GM19351 (cell line): ENCODE data around the gene GPC6.

ENCODE experiments used
- ATAC-seq: cut with Tn5 transposase; IDR thresholded peaks from one replicate; pipeline ENCODE4 v1.9.1; 2021; ENCODE audit warnings: mild to moderate bottlenecking, moderate library complexity; ENCODE audit not compliant: unreplicated experiment

The GPC6 gene

GRCh38 chr13:94218951-94219350 is 992.3 kb downstream of the GPC6 start:
- no peak for ATAC-seq

- no peak for ATAC-seq
Measured at GRCh38 chr13:94224670-94225069, 998.1 kb downstream of the GPC6 start.

DNA sequence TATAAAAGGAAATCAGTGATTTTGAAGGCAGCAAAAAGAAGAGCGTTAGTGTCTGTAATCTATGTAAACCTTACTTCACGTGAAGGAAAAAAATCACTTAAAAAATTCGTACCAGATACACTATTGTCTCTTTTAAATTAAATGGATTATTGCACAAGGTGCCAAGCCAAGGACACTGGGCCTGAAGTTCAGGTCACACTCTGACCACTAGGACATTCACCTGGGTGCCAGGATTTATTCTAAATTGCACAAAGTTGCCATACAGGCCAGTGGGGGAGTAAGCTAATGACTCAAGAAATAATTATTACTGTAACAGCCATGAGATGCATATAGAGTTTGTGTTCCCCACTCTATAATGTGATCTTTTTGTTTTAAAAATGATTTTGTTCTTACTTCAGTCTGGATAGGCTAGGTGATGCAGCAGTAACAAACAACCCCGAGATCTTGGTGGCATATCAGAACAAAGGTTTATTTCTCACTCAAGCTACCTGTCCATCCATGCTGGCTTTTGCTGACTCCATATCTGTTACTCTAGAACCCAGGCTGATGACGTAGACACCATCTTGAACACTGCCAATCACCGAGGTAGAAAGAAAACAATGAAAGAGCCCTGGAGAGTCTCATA is 1000.8 kb downstream of the GPC6 start:
- no peak for ATAC-seq

- no peak for ATAC-seq
Measured at GRCh38 chr13:94228763-94229162, 1002.2 kb downstream of the GPC6 start.

DNA sequence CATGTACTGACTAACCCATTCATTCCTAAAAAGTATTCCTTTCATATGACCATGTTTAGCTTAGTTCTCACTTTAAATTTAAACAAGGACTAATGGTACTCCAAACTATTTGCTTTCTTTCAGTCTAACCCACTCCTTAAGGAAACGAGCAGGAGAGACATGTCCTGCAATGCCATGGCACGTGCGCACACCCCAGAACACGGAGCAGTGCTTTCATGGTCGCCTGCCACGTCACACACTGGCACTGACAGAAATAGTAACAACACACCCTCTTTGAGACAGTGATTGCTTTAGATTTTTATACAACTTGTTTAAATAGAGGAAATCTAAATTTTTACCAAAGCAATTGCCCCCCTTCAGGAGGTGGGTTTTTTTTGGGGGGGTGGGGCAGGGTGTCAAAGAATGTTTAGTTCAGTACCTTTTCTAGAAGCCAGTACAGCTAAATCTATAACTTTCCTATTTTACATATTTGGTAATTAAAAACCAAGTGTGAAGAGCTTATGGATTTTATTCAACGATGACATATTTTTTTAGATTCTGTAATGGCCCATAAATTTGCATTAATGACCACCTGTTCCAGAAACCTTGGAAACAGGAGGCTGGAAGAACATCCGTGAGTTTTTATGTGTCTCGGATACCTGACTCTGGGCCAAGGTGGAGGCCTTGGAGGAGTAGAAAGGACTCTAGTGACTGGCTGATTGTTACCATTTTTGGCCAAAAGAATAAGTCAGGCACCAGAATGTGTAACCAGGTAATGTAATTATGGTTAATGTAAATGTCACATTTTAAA is 1005.7 kb downstream of the GPC6 start:
- ATAC-seq = no peak

DNA sequence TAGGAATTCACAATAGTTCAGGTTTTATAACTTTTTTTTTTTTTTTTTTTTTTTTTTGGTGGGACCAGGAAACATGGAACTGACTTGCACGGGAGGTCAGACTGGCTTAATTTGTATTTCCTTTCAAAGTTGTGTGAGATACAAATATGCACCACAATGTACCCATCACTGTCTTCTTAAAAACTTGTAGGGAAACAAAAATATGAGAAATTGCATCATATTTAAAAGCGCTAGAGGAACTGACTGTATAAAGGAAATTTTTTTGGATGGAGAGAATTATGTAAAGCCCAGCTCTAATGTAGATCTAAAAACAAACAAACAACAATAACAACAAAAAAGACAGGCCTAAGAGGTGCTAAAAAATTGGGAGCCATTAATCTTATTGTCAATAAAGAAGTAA is 1006.3 kb downstream of the GPC6 start:
- no peak for ATAC-seq

GRCh38 chr13:94233401-94233800 is 1006.8 kb downstream of the GPC6 start:
- no peak for ATAC-seq

- no peak for ATAC-seq
Measured at GRCh38 chr13:94233837-94234236, 1007.2 kb downstream of the GPC6 start.

- ATAC-seq = no peak
Measured at GRCh38 chr13:94234738-94235137, 1008.1 kb downstream of the GPC6 start.

DNA sequence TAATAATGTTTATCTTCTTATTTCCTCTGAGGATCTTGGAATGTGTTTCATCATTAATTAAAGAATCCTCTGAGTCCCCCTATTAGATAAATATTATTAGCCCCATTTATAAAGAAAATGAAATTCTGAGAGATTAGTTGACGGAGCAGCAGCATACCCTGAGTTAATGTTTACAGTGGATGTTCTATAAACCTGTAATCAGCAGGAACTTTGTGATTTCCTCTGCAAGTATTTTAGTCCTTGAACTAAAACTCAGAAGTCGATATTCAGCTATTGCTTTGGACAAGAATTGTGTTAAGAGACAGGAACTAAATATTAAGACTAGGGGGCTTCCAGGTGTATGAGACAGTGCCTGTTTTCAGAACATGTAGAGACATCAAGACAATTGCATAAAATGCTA is 1009.5 kb downstream of the GPC6 start:
- ATAC-seq = no peak

DNA sequence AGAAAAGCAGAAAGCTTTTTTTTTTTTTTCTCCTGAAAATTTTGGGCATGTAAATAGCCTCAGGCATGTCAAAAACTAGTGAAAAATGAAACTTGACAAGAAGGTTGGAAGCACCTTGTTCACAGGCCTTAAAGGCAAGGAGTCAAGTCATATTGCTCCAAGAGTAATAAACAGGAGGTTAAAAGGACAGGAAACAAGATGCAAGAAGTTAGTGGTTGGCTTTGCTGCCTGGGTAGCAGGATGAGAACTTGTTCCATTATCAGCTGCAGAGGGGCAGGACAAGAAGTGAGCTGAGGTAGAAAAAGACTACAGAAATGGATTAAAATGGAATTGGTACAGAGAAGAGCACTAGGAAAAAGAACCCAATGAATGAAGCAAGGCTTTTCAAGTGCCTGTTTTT is 1010.3 kb downstream of the GPC6 start:
- peak; percentile 40 for ATAC-seq

DNA sequence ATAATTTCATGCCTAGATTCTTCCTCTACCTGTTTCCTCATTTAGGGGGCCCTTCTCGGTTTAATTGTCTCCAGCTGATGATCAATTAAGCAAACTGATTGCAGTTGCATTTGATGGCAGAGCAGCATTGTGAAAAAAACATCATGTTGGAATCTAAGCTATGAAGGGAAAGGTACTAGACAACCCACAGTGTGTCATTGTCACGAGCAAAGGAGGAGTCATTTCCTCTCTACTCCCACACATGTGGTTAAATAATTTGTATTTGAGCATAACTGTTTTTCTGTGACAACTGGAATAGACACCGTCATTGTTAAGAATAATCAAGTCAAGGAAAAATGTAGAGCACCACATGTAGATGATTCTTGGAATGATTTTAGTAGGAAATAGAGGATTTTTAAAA is 1012.5 kb downstream of the GPC6 start:
- ATAC-seq = peak; percentile 79

GRCh38 chr13:94242554-94242953 is 1015.9 kb downstream of the GPC6 start:
- ATAC-seq = no peak

DNA sequence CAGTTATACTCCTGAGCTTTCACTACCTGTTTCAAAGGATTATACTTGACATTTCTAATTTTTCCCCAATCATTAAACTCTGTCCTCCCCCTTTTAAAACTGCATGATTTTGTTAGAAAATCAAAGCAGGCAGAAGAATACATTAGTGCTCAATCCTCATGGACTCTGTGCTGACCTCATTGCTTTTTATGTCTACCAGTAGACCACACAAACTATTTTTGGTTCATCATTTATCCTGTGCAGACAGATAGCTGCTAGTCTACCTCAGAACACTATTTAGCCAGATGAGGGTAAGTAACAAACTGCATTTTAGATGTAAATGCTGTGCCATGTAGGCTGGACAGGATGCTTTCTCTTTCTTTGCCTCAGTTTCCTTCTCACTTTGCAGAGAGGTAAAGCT is 1016.9 kb downstream of the GPC6 start:
- no peak for ATAC-seq

GRCh38 chr13:94246495-94246894 is 1019.9 kb downstream of the GPC6 start:
- no peak for ATAC-seq

DNA sequence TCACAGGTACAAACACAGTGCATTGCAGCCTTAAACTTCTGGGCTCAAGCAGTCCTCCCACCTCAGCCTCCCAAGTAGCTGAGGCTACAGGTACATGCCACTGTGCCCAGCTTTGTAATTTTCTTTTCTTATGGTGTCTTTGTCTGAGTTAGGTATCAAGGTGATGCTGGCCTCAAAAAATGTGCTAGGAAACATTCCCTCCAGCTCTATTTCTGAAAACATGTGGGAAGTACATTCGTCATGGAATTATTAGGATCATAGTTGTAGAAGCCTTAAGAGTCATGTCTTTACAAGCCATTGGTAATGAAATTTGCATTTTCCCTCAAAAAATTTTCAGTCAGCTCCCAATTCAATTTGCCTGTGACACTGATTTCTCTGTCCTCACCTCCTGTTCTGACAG is 1021.3 kb downstream of the GPC6 start:
- ATAC-seq = no peak

- ATAC-seq = no peak
Measured at GRCh38 chr13:94248454-94249228, 1022.0 kb downstream of the GPC6 start.

DNA sequence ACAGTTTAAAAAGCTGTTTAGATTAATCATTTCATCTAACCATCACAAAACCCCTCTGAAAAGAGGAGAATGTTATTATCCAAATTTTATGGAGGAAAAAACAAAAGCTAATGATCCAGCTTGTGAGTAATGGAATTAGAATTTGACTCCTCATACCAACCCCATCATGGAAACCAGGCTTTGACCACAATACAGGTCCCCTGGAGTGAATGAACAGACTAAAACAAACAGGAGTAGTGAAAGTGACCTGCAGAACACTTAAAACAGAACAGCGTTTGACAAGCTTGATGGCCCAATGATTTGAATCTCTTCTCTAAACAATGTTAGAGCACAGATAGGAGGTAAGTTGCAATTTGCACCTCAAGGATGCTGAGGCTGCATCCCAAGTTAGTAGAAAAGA is 1022.9 kb downstream of the GPC6 start:
- ATAC-seq = no peak

DNA sequence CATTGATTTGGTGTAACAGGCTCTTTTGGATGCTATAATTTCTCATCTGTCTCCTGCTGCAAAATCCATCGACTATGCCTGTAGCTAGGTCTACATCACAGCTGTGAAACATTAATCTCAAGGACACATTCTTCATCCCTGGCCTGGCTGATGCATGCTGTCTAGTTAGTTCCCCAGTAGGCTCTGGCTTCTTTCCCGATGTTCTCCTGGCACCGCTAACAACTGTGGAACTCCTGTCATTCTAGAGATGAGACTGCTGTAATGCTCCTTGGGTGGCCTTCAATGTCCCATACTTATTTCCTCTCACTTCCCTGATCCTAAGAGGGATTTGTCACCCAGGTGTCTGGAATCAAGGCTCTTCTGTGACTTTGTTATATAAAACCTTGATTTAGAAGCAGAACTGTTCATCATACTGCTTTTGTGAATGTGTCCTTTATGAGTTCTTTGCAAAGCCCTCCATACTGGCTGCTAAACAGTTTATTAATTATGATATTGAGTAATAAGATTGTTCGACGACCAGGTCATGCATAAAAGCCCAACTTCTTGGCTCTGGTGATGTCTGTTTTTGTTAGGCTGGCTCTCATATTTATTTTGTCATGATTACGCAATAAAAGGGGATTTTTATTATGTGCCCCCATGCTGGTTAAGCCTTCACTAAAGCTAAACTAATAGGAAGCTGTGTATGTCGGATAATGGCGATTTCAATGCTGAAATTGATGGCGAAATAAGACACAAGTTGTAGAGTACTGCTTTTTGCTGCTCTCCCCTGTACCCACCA is 1025.4 kb downstream of the GPC6 start:
- no peak for ATAC-seq

DNA sequence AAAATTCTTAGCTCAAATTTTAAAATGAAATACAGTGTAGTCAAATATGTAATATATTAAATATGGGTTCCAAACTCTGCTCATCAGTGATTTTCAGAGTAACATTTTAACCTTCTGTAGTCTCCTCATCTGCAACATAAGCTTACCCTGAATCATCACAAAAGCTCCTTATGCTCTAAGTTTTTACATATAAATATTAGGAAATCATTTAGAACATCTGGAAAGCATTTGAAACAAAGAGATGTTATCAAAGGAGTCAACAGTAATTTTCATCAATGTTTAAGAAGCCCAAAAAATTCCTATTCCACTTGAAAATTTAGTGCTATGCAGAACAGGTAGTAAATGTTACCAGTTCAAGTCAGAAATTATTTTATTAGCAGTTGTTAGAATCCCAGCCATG is 1028.1 kb downstream of the GPC6 start:
- no peak for ATAC-seq

DNA sequence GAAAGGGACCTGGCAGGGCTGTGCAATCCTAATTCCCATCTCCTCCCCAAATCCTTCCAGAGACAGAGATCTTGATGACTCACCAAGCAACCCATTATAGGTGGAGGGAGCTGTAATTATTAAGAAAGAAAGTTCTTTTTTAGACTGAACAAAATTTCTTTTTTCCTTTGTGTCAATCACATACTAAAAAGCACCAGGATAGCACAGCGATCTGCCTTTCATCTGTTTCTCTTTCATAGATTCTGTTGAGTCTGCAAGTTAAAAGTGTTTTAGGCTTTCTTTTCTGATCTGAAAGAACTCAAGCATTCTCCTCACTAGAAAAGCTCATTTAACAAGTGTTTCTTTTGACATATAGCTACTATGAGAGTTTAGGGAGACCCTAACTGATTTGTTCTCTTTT is 1030.1 kb downstream of the GPC6 start:
- ATAC-seq = no peak
